Measurements from ENCODE around the gene AACS. TPM values are rescaled to one million over a fixed set of nuclear protein-coding genes. Genes with fewer than 3 reads are reported as not detected.

AACS gene
- total RNA-seq, 1 donor from 2014 or later, result 32.2 TPM

DNA sequence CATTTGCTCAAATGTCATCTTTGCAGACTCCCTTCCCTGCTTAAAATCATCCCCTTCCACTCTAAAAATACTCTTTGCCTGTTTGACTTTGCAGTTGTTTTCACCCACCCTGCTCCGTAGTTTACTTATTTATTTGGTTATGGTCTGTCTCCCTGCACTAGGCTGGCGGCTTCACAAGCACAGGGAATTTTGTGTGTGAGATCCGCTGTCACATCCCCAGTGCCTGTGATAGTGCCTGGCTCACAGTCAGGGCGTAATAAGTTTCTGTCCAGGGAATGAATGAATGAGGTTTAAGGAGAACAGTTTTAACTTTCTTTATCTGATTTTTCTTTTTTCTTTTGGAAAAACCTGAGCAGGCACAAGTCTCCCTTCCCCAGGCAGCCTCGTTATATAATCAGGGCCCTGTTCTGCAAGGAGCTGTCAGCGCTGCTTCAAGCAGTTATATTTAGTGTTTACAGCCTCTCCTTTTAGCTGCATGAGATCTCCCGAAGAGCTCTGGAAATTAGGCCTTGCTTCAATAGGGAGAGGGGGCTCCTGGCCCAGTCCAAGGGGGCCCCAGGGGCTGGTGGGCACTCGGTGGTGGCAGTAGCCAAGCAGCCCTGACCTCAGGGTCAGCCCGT is 107.1 kb downstream of the AACS start:
- TF ChIP-seq, protein P1, sequence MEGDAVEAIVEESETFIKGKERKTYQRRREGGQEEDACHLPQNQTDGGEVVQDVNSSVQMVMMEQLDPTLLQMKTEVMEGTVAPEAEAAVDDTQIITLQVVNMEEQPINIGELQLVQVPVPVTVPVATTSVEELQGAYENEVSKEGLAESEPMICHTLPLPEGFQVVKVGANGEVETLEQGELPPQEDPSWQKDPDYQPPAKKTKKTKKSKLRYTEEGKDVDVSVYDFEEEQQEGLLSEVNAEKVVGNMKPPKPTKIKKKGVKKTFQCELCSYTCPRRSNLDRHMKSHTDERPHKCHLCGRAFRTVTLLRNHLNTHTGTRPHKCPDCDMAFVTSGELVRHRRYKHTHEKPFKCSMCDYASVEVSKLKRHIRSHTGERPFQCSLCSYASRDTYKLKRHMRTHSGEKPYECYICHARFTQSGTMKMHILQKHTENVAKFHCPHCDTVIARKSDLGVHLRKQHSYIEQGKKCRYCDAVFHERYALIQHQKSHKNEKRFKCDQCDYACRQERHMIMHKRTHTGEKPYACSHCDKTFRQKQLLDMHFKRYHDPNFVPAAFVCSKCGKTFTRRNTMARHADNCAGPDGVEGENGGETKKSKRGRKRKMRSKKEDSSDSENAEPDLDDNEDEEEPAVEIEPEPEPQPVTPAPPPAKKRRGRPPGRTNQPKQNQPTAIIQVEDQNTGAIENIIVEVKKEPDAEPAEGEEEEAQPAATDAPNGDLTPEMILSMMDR (conservative IDR thresholded peaks at IDR 0.05), result no peak
- no peak for DNase-seq (ENCODE audit: low read depth, low spot score)
- Mint-ChIP-seq H3K4me3 (no peak overlapping the region), H3K9me3 (no peaks in the 10 kb centered on the region), H3K27me3 (ENCODE audit: low read depth) (no peaks in the 10 kb centered on the region), H3K36me3 (ENCODE audit: low read depth) (no peaks in the 10 kb centered on the region), H3K4me1 (no peaks in the 10 kb centered on the region), H3K27ac (ENCODE audit: unreplicated experiment) (no peak overlapping the region)

DNA sequence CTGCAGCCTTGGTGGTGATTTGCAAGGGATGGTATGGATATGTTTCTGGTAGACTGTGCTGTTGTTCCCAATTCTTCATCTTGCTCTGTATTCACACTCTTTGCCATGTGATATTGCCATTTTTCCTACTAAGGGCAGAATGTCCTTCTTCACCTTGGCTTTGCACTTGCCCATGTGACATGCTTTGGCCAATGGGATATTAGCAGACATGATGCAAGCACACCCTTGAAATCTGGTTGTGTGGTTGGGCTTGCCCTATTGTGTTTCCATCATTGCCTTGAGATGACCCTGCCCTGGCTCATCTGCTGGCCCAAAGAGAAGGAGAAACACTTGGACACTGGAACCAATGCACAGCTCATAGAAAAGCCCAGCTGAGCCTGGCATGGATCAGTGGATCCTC is 110.3 kb downstream of the AACS start:
- H3K27me3 Mint-ChIP-seq (ENCODE audit: low read depth), result peaks cover 13% of the 10 kb centered on the region
- H3K4me3 Mint-ChIP-seq, result no peak overlapping the region
- no peaks in the 10 kb centered on the region for H3K4me1 Mint-ChIP-seq
- H3K36me3 Mint-ChIP-seq (ENCODE audit: low read depth), result no peaks in the 10 kb centered on the region
- no peak for DNase-seq (ENCODE audit: low read depth, low spot score)
- H3K27ac Mint-ChIP-seq (ENCODE audit: unreplicated experiment), result no peak overlapping the region
- TF ChIP-seq, protein P1 (conservative IDR thresholded peaks at IDR 0.05), result no peak
- no peaks in the 10 kb centered on the region for H3K9me3 Mint-ChIP-seq

DNA sequence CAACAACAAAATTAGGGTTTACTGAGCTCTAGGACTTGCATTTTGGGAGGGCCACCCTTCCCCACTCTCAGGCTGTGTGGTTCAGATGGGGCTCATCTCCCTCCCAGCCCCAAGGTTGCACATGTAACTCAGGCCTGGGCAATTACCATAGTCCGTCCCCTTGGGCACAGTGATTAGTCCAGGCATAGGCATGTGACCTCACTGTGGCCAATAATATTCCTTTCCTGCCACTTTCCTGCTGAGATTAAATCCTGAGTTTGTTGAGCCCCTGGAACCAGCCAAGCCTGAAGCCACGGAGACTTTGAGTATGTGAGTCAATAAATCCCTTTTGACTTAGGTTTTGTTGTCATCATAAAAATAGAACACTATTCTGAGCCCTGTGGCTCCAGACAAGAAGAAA is 113.0 kb downstream of the AACS start:
- no peak for DNase-seq (ENCODE audit: low read depth, low spot score)
- Mint-ChIP-seq H3K4me3 (no peak overlapping the region), H3K27me3 (ENCODE audit: low read depth) (peaks cover 33% of the 10 kb centered on the region), H3K27ac (ENCODE audit: unreplicated experiment) (no peak overlapping the region), H3K36me3 (ENCODE audit: low read depth) (no peaks in the 10 kb centered on the region), H3K9me3 (no peaks in the 10 kb centered on the region), H3K4me1 (peaks cover 1% of the 10 kb centered on the region)
- TF ChIP-seq, protein P1 (conservative IDR thresholded peaks at IDR 0.05), result no peak

DNA sequence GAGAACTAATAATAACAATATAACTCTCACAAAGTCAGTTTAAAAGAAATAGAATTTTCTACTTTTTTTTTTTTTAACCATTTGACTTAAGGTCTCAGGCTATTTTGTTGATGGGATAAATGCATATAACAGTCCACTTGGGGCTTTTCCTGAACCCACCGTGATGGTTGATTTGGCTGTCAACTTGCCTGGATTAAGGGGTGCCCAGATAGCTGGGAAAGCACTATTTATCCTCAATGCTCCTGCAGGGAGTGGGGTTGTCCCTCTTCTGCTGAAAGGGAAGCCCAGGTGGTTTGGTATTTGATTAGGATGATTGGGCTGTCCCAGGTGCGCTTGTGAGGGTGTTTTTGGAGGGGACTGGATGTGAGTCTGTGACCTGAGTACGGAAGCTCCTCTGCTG is 114.9 kb downstream of the AACS start:
- TF ChIP-seq, protein P1 (conservative IDR thresholded peaks at IDR 0.05), result no peak
- Mint-ChIP-seq H3K36me3 (ENCODE audit: low read depth) (no peaks in the 10 kb centered on the region), H3K4me3 (no peak overlapping the region), H3K27ac (ENCODE audit: unreplicated experiment) (no peak overlapping the region), H3K9me3 (no peaks in the 10 kb centered on the region), H3K27me3 (ENCODE audit: low read depth) (peaks cover 52% of the 10 kb centered on the region), H3K4me1 (peaks cover 10% of the 10 kb centered on the region)
- no peak for DNase-seq (ENCODE audit: low read depth, low spot score)

DNA sequence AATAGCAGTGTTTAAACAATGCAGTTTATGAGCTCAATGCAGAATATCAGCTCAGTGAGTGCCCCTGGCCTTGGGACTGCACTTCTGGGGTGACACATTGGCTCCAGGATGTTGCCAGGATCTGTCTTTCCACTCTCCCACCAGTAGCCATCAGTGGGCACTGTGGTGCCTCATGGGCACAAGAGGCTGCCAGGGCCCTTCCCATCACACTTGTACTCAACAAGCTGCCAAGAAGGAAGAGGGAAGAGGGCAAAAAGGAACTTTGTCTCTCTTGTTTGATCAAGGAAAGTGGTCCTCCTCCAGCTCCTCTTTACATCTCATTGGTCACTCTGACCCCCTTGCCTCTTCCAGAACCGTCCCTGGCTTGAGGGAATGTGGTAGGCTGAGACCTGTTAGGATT is 115.9 kb downstream of the AACS start:
- Mint-ChIP-seq H3K4me3 (no peak overlapping the region), H3K36me3 (ENCODE audit: low read depth) (no peaks in the 10 kb centered on the region), H3K9me3 (no peaks in the 10 kb centered on the region), H3K27ac (ENCODE audit: unreplicated experiment) (no peak overlapping the region), H3K4me1 (peaks cover 14% of the 10 kb centered on the region), H3K27me3 (ENCODE audit: low read depth) (peaks cover 60% of the 10 kb centered on the region)
- TF ChIP-seq, protein P1 (conservative IDR thresholded peaks at IDR 0.05), result no peak
- no peak for DNase-seq (ENCODE audit: low read depth, low spot score)

All from neural crest cell (in vitro differentiated cells).